ENCODE data around the gene KCNK1. TPM values are rescaled to one million over a fixed set of nuclear protein-coding genes. Genes with fewer than 3 reads are reported as not detected.

Gene KCNK1
- total RNA-seq, 4 donors from 2014 or later, result 1.9 to 10.2 (median 4.8) TPM

GRCh38 chr1:233714631-233715217 is 100.8 kb downstream of the KCNK1 start:
- ATAC-seq (ENCODE audit: low FRiP score) (no peak), DNase-seq (ENCODE audit: low spot score) (no peak)
- no peak for TF ChIP-seq CTCF (IDR thresholded peaks at IDR 0.05)

- ATAC-seq (ENCODE audit: low FRiP score) (no peak), DNase-seq (ENCODE audit: low spot score) (no peak)
- no peak for TF ChIP-seq CTCF (IDR thresholded peaks at IDR 0.05)
These were observed 104.2 kb downstream of the KCNK1 start for GRCh38 chr1:233718057-233718456.

GRCh38 chr1:233719655-233720341 is 105.9 kb downstream of the KCNK1 start:
- DNase-seq (ENCODE audit: low spot score) (no peak), ATAC-seq (ENCODE audit: low FRiP score) (peak; percentile 49)
- no peak for TF ChIP-seq CTCF (IDR thresholded peaks at IDR 0.05)

- TF ChIP-seq CTCF (IDR thresholded peaks at IDR 0.05), result no peak
- DNase-seq (ENCODE audit: low spot score) (no peak), ATAC-seq (ENCODE audit: low FRiP score) (no peak)
These were observed 107.2 kb downstream of the KCNK1 start for GRCh38 chr1:233721004-233721595.

Small RNA genes within 50 kb of the gene (small RNA-seq; reads per million reads assigned to genes)
- not detected for gene MIR4427
